ENCODE measurements around the gene PCDHGA10. TPM values are rescaled to one million over a fixed set of nuclear protein-coding genes. Genes with fewer than 3 reads are reported as not detected.

The PCDHGA10 gene
- polyA plus RNA-seq, 1 of the 3 experiments (the other 2 are of a cell fraction): 2.0 TPM

GRCh38 chr5:141441571-141442170 is 28.9 kb downstream of the PCDHGA10 start:
- Histone ChIP-seq H2AFZ (ENCODE audit: low read depth) (no peak overlapping the region), H3K27ac (ENCODE audit: low read depth in 2 of 2, low read length in 1 of 2) (no peak overlapping the region), H4K20me1 (ENCODE audit: insufficient read depth) (no peaks in the 10 kb centered on the region), H3K36me3 (replicated peaks in 1 of 2; ENCODE audit: control insufficient read depth in 1 of 2, insufficient read depth in 2 of 2, low read length in 1 of 2) (no peaks in the 10 kb centered on the region), H3K4me3 (ENCODE audit: low read depth in 2 of 2, low read length in 1 of 2) (no peak overlapping the region), H3K4me2 (no peak overlapping the region), H3K9me2 (no peaks in the 10 kb centered on the region), H3K27me3 (ENCODE audit: insufficient read depth) (no peaks in the 10 kb centered on the region), H3K9ac (no peak overlapping the region), H3K79me2 (ENCODE audit: insufficient read depth) (no peaks in the 10 kb centered on the region), H3K9me3 (peaks cover 4% of the 10 kb centered on the region; the same call in 1 of the 2 replicates), H3K4me1 (ENCODE audit: control insufficient read depth in 1 of 2, insufficient read depth in 2 of 2, low read depth in 1 of 2, low read length in 1 of 2) (no peaks in the 10 kb centered on the region), H3F3A (replicated peaks; ENCODE audit: insufficient read depth) (no peaks in the 10 kb centered on the region)
- no peak for DNase-seq
- 92% methylated on average over 38 of the region's 50 CpGs for WGBS (ENCODE audit: low lambda C conversion rate)
- TF ChIP-seq JUND (IDR thresholded peaks at IDR 0.05) (no peak), MEF2A (IDR thresholded peaks at IDR 0.05; ENCODE audit: borderline replicate concordance, low read depth) (no peak), NRF1 (IDR thresholded peaks at IDR 0.05; ENCODE audit: low read depth, low read length) (no peak), USF1 (IDR thresholded peaks at IDR 0.05; ENCODE audit: borderline replicate concordance, low read depth) (no peak), FOSL2 (IDR thresholded peaks at IDR 0.05; ENCODE audit: borderline replicate concordance, low read depth) (no peak), MAX (IDR thresholded peaks at IDR 0.05; ENCODE audit: low read depth) (no peak), GABPA (IDR thresholded peaks at IDR 0.05; ENCODE audit: low read depth) (no peak), RCOR1 (IDR thresholded peaks at IDR 0.05; ENCODE audit: low read length) (no peak), REST (IDR thresholded peaks at IDR 0.05; ENCODE audit: low read depth, low read length) (no peak), FOXM1 (IDR thresholded peaks at IDR 0.05; ENCODE audit: low read depth) (no peak), GATA2 (CRISPR knock-in tag; IDR thresholded peaks at IDR 0.05) (no peak), YY1 (IDR thresholded peaks at IDR 0.05; ENCODE audit: low read depth) (no peak), TEAD4 (IDR thresholded peaks at IDR 0.05; ENCODE audit: borderline replicate concordance, insufficient read depth) (no peak), ELF1 (IDR thresholded peaks at IDR 0.05) (no peak), MXI1 (IDR thresholded peaks at IDR 0.05; ENCODE audit: low read depth, low read length) (no peak), IRF3 (IDR thresholded peaks at IDR 0.05; ENCODE audit: low read depth, low read length) (no peak), POLR2AphosphoS5 (IDR thresholded peaks at IDR 0.05; ENCODE audit: low read depth, low read length) (no peak), EZH2phosphoT487 (IDR thresholded peaks at IDR 0.05; ENCODE audit: borderline replicate concordance, low read depth) (no peak), TCF12 (IDR thresholded peaks at IDR 0.05) (no peak), TAF1 (IDR thresholded peaks at IDR 0.05; ENCODE audit: borderline replicate concordance, low read depth, low read length) (no peak)
- ChIA-PET CTCF (interaction anchor here (1.4 to 1.5 kb wide), 2 partner anchors 116 to 126 kb away, joined by 4 to 5 read pairs; no protein-coding TSS in a partner anchor), POLR2A (no interaction called here)

Measured in SK-N-SH (cell line).